IMR-90 (cell line): Measurements from ENCODE around the gene KCNAB1. TPM values are rescaled to one million over a fixed set of nuclear protein-coding genes. Genes with fewer than 3 reads are reported as not detected.

ENCODE experiments used
- ATAC-seq: fragments of 200-7000 bp; cut with Tn5 transposase; 2 replicates; pipeline ENCODE4 v1.9.1; 2020; ENCODE audit warnings: low read depth, mild to moderate bottlenecking, moderate library complexity
- BruUV-seq: library from RNA; stranded (reverse); fragments of 400-500 nt; replicated peaks from 2 replicates; lab custom pipeline; 2021; lab: Mats Ljungman, UMichigan
- CTCF ChIA-PET: fragments of 300-600 bp; formaldehyde crosslinking; extraction: SDS; loops from one replicate; lab custom pipeline; 2021; ENCODE audit warnings: antibody characterized with exemption; lab: Yijun Ruan, JAX
- POLR2A ChIA-PET: fragments of 300-600 bp; sonication (Branson Sonifier 250); formaldehyde crosslinking; loops from one replicate; lab custom pipeline; 2022; ENCODE audit warnings: antibody characterized with exemption; ENCODE audit not compliant: unreplicated experiment; lab: Charles Lee
- DNase-seq: peaks from one replicate; pipeline ENCODE4 v3.0.0; 2013
- H2AFZ ChIP-seq: replicated peaks from 2 replicates; pipeline ENCODE3; 2013; ENCODE audit warnings: low read length, mild to moderate bottlenecking; ENCODE audit not compliant: poor library complexity
- H2AK5ac ChIP-seq: 2 replicates; pipeline ENCODE4 v1.6.1; 2013; ENCODE audit warnings: low read depth, low read length, inconsistent platforms
- H2AK9ac ChIP-seq: replicated peaks from 2 replicates; pipeline ENCODE3; 2013; ENCODE audit warnings: mild to moderate bottlenecking, low read depth, low read length, moderate library complexity; ENCODE audit not compliant: poor library complexity
- H2BK120ac ChIP-seq: 2 replicates; pipeline ENCODE4 v1.6.1; 2013; ENCODE audit warnings: low read depth, low read length, inconsistent platforms
- H2BK15ac ChIP-seq: 3 replicates; pipeline ENCODE4 v1.6.1; 2013; ENCODE audit warnings: low read depth, low read length, inconsistent platforms
- H2BK20ac ChIP-seq: 2 replicates; pipeline ENCODE4 v1.6.1; 2013; ENCODE audit warnings: low read depth, mild to moderate bottlenecking, inconsistent platforms, low read length, moderate library complexity
- H2BK5ac ChIP-seq: 2 replicates; pipeline ENCODE4 v1.6.1; 2013; ENCODE audit warnings: mild to moderate bottlenecking, low read depth, low read length, inconsistent platforms; ENCODE audit not compliant: poor library complexity, severe bottlenecking
- H3K14ac ChIP-seq: replicated peaks from 2 replicates; pipeline ENCODE4 v1.6.1; 2013; ENCODE audit warnings: low read depth, low read length, inconsistent platforms
- H3K18ac ChIP-seq: 2 replicates; pipeline ENCODE4 v1.6.1; 2013; ENCODE audit warnings: low read depth, low read length, control low read depth
- H3K23ac ChIP-seq: 2 replicates; pipeline ENCODE4 v1.6.1; 2013; ENCODE audit warnings: low read depth, low read length, inconsistent platforms
- H3K27ac ChIP-seq: 2 replicates; pipeline ENCODE4 v1.5.1; 2013; ENCODE audit warnings: mild to moderate bottlenecking, control low read depth, low read length; ENCODE audit not compliant: insufficient read depth
- H3K27me3 ChIP-seq: 2 replicates; pipeline ENCODE4 v1.6.1; 2013; ENCODE audit warnings: low read length; ENCODE audit not compliant: control insufficient read depth, insufficient read depth
- H3K36me3 ChIP-seq: 2 replicates; pipeline ENCODE4 v1.6.1; 2013; ENCODE audit warnings: low read length, mixed read lengths; ENCODE audit not compliant: control insufficient read depth, insufficient read depth
- H3K4ac ChIP-seq: 2 replicates; pipeline ENCODE4 v1.6.1; 2013; ENCODE audit warnings: low read depth, low read length, inconsistent platforms
- H3K4me1 ChIP-seq: 2 replicates; pipeline ENCODE4 v1.6.1; 2013; ENCODE audit warnings: low read length, mixed read lengths; ENCODE audit not compliant: control insufficient read depth, insufficient read depth
- H3K4me2 ChIP-seq: 2 replicates; pipeline ENCODE4 v1.6.1; 2013; ENCODE audit warnings: low read depth, mild to moderate bottlenecking, control low read depth, low read length, moderate library complexity
- H3K4me3 ChIP-seq: 2 replicates; pipeline ENCODE4 v1.5.1; 2013; ENCODE audit warnings: low read depth, mild to moderate bottlenecking, control low read depth, low read length, moderate library complexity; ENCODE audit not compliant: insufficient read depth
- H3K56ac ChIP-seq: 2 replicates; pipeline ENCODE4 v1.6.1; 2013; ENCODE audit warnings: low read length, inconsistent platforms; ENCODE audit not compliant: insufficient read depth; ENCODE audit errors: extremely low read depth
- H3K79me1 ChIP-seq, 2 experiments: 2 replicates each; pipeline ENCODE4 v1.6.1; 2013; ENCODE audit warnings: low read length in 2 of 2, inconsistent platforms in 1 of 2, low read depth in 1 of 2
- H3K9ac ChIP-seq: 2 replicates; pipeline ENCODE4 v1.6.1; 2013; ENCODE audit warnings: low read depth, low read length, control low read depth
- H3K9me1 ChIP-seq: 2 replicates; pipeline ENCODE4 v1.6.1; 2013; ENCODE audit warnings: low read length, inconsistent platforms; ENCODE audit not compliant: insufficient read depth
- H3K9me3 ChIP-seq: 2 replicates; pipeline ENCODE4 v1.6.1; 2013; ENCODE audit warnings: low read length; ENCODE audit not compliant: control insufficient read depth, insufficient read depth
- H4K20me1 ChIP-seq: 2 replicates; pipeline ENCODE4 v1.6.1; 2013; ENCODE audit warnings: low read length, inconsistent platforms; ENCODE audit not compliant: insufficient read depth
- H4K5ac ChIP-seq: 2 replicates; pipeline ENCODE4 v1.6.1; 2013; ENCODE audit warnings: mild to moderate bottlenecking, low read depth, low read length, control low read depth
- H4K8ac ChIP-seq, 2 experiments: 2 replicates each; pipeline ENCODE4 v1.6.1; 2013; ENCODE audit warnings: low read depth in 2 of 2, low read length in 2 of 2, control low read depth in 1 of 2, inconsistent platforms in 1 of 2
- H4K91ac ChIP-seq: 2 replicates; pipeline ENCODE4 v1.6.1; 2013; ENCODE audit warnings: low read depth, low read length, inconsistent platforms; ENCODE audit not compliant: insufficient read depth
- MAFK ChIP-seq: IDR thresholded peaks from 2 replicates; pipeline ENCODE4 v1.6.1; 2012; ENCODE audit warnings: low read depth, low read length, improper control_type of control experiment
- dilution Hi-C: fragments of 300-500 bp; cut with HindIII; formaldehyde crosslinking; loops from one replicate; pipeline ENCODE4 v1.14.3; 2018; ENCODE audit warnings: low sequenced_read_pairs; ENCODE audit not compliant: unreplicated experiment
- in situ Hi-C: fragments of 300-500 bp; cut with MboI; formaldehyde crosslinking; loops from 3 replicates; pipeline ENCODE4 v1.14.3; 2019; ENCODE audit warnings: low sequenced_read_pairs, inconsistent platforms, mixed read lengths
- intact Hi-C: fragments of 100-400 bp; cut with micrococcal nuclease; formaldehyde crosslinking; loops from 2 replicates; pipeline ENCODE4 v1.10.0; 2022
- polyA plus RNA-seq, 3 experiments: library from polyadenylated mRNA; depleted of rRNA; stranded (reverse); fragments of >200 nt; gene quantifications; 2 replicates each; pipeline ENCODE4 v1.2.3, GENCODE V29; 2012; ENCODE audit warnings: low replicate concordance in 1 of 3
- total RNA-seq: library from RNA; depleted of rRNA; stranded (reverse); fragments of >200 nt; gene quantifications from 2 replicates; pipeline ENCODE4 v1.2.3, GENCODE V29; 2012
- TF ChIP-seq, protein P1 (sequence below): fragments of 150-350 bp; IDR thresholded peaks from 2 replicates; pipeline ENCODE4 v1.6.1; 2017; ENCODE audit warnings: mild to moderate bottlenecking, antibody characterized with exemption, low read length, low read depth

KCNAB1 gene
- total and polyA plus RNA-seq, 2 of the 4 experiments (the other 2 are of a cell fraction) = under 0.01 to 0.07 TPM

DNA sequence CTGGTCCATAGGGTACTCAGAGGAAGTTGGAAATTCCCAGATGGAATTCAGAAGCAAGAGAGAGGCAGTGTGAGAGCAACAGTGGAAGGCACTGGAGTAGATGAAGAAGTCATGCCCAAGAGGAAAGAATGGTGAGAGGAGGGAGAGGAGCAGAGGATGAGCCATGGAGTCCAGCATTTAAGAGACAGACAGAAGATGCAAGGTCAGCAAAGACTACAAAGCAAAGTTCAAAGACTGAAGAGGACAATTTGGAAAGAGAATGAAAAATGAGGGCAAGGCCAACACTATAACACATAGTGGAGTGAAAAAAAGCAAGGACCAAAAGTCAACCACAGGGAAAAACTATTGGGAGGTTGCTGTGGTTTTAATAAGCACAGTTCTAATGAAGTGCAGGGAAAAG, 255.8 kb downstream of the KCNAB1 start:
- in situ Hi-C loops = no loop called here
- POLR2A ChIA-PET = no interaction called here
- H2BK15ac ChIP-seq = no peak overlapping the region

More for the DNA sequence above, 255.8 kb downstream of the KCNAB1 start:
- Histone ChIP-seq H2AK9ac (no peak overlapping the region), H3K9me1 (no peaks in the 10 kb centered on the region), H2BK5ac (no peak overlapping the region), H3K14ac (no peak overlapping the region), H3K27me3 (peaks cover 12% of the 10 kb centered on the region), H4K5ac (no peak overlapping the region), H3K18ac (no peak overlapping the region), H3K9me3 (no peaks in the 10 kb centered on the region), H2BK120ac (no peak overlapping the region), H3K56ac (no peak overlapping the region), H3K79me1 (no peaks in the 10 kb centered on the region), H4K91ac (no peak overlapping the region), H3K9ac (no peak overlapping the region), H3K27ac (no peak overlapping the region), H4K8ac (no peak overlapping the region), H2AFZ (no peak overlapping the region), H3K36me3 (no peaks in the 10 kb centered on the region), H3K4me2 (no peak overlapping the region), H2BK20ac (no peak overlapping the region), H3K4me1 (no peaks in the 10 kb centered on the region), H3K4me3 (no peak overlapping the region), H3K4ac (no peak overlapping the region), H2AK5ac (no peak overlapping the region), H3K23ac (no peak overlapping the region), H4K20me1 (no peaks in the 10 kb centered on the region)
- dilution Hi-C loops = no loop called here
- intact Hi-C loops = no loop called here
- peak; percentile 66 for TF ChIP-seq MAFK
- TF ChIP-seq, protein P1, sequence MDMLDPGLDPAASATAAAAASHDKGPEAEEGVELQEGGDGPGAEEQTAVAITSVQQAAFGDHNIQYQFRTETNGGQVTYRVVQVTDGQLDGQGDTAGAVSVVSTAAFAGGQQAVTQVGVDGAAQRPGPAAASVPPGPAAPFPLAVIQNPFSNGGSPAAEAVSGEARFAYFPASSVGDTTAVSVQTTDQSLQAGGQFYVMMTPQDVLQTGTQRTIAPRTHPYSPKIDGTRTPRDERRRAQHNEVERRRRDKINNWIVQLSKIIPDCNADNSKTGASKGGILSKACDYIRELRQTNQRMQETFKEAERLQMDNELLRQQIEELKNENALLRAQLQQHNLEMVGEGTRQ = no peak
- BruUV-seq = no TSS peak
- no peak for ATAC-seq
- CTCF ChIA-PET = no interaction called here
- DNase-seq = no peak
